ENCODE measurements around the gene LINC00305.

Gene LINC00305

GRCh38 chr18:64131314-64131713, 17.6 kb downstream of the LINC00305 start:
- Histone ChIP-seq H3K9ac (ENCODE audit: low read length) (no peak overlapping the region), H4K20me1 (ENCODE audit: low read depth, low read length) (no peaks in the 10 kb centered on the region), H3K36me3 (ENCODE audit: low read length) (no peaks in the 10 kb centered on the region), H3K4me3 (ENCODE audit: insufficient read depth, low read length, poor library complexity, severe bottlenecking) (no peak overlapping the region), H3K27me3 (ENCODE audit: low read length) (no peaks in the 10 kb centered on the region), H3K79me2 (ENCODE audit: insufficient read depth, low read length) (no peaks in the 10 kb centered on the region), H3K9me2 (replicated peaks; ENCODE audit: insufficient read depth, low read length) (no peaks in the 10 kb centered on the region), H2AFZ (ENCODE audit: low read depth, low read length, severe bottlenecking) (no peak overlapping the region), H3F3A (ENCODE audit: insufficient read depth) (no peaks in the 10 kb centered on the region), H3K9me3 (ENCODE audit: insufficient read depth, low read length) (no peaks in the 10 kb centered on the region), H3K4me2 (ENCODE audit: low read depth, low read length, poor library complexity, severe bottlenecking) (no peak overlapping the region), H3K27ac (ENCODE audit: low read depth, low read length) (no peak overlapping the region)
- TF ChIP-seq EZH2phosphoT487 (conservative IDR thresholded peaks at IDR 0.05; ENCODE audit: low read length) (no peak), CTCF (IDR thresholded peaks at IDR 0.05; ENCODE audit: insufficient read depth, low read length, poor library complexity, severe bottlenecking) (no peak)

GRCh38 chr18:64127172-64127571, 21.7 kb downstream of the LINC00305 start:
- no peaks in the 10 kb centered on the region for H3K9me2 ChIP-seq (replicated peaks; ENCODE audit: insufficient read depth, low read length)
- H3K9ac ChIP-seq (ENCODE audit: low read length): no peak overlapping the region
- no peaks in the 10 kb centered on the region for H3K27me3 ChIP-seq (ENCODE audit: low read length)
- no peaks in the 10 kb centered on the region for H3K9me3 ChIP-seq (ENCODE audit: insufficient read depth, low read length)
- no peaks in the 10 kb centered on the region for H3K79me2 ChIP-seq (ENCODE audit: insufficient read depth, low read length)
- H2AFZ ChIP-seq (ENCODE audit: low read depth, low read length, severe bottlenecking): no peak overlapping the region
- H3K4me2 ChIP-seq (ENCODE audit: low read depth, low read length, poor library complexity, severe bottlenecking): no peak overlapping the region
- no peak overlapping the region for H3K27ac ChIP-seq (ENCODE audit: low read depth, low read length)
- no peaks in the 10 kb centered on the region for H3F3A ChIP-seq (ENCODE audit: insufficient read depth)
- no peaks in the 10 kb centered on the region for H3K36me3 ChIP-seq (ENCODE audit: low read length)
- TF ChIP-seq CTCF (IDR thresholded peaks at IDR 0.05; ENCODE audit: insufficient read depth, low read length, poor library complexity, severe bottlenecking): no peak
- TF ChIP-seq EZH2phosphoT487 (conservative IDR thresholded peaks at IDR 0.05; ENCODE audit: low read length): no peak
- no peak overlapping the region for H3K4me3 ChIP-seq (ENCODE audit: insufficient read depth, low read length, poor library complexity, severe bottlenecking)
- no peaks in the 10 kb centered on the region for H4K20me1 ChIP-seq (ENCODE audit: low read depth, low read length)

GRCh38 chr18:64119916-64120315, 29.0 kb downstream of the LINC00305 start:
- Histone ChIP-seq H4K20me1 (ENCODE audit: low read depth, low read length) (no peaks in the 10 kb centered on the region), H3K27ac (ENCODE audit: low read depth, low read length) (no peak overlapping the region), H3K9me2 (replicated peaks; ENCODE audit: insufficient read depth, low read length) (no peaks in the 10 kb centered on the region), H3K9me3 (ENCODE audit: insufficient read depth, low read length) (no peaks in the 10 kb centered on the region), H3K79me2 (ENCODE audit: insufficient read depth, low read length) (no peaks in the 10 kb centered on the region), H3K36me3 (ENCODE audit: low read length) (no peaks in the 10 kb centered on the region), H2AFZ (ENCODE audit: low read depth, low read length, severe bottlenecking) (no peak overlapping the region), H3K4me3 (ENCODE audit: insufficient read depth, low read length, poor library complexity, severe bottlenecking) (no peak overlapping the region), H3F3A (ENCODE audit: insufficient read depth) (no peaks in the 10 kb centered on the region), H3K4me2 (ENCODE audit: low read depth, low read length, poor library complexity, severe bottlenecking) (no peak overlapping the region), H3K27me3 (ENCODE audit: low read length) (no peaks in the 10 kb centered on the region), H3K9ac (ENCODE audit: low read length) (no peak overlapping the region)
- no peak for TF ChIP-seq CTCF (IDR thresholded peaks at IDR 0.05; ENCODE audit: insufficient read depth, low read length, poor library complexity, severe bottlenecking)

- H3K4me2 ChIP-seq (ENCODE audit: low read depth, low read length, poor library complexity, severe bottlenecking): no peak overlapping the region
- no peaks in the 10 kb centered on the region for H3K9me3 ChIP-seq (ENCODE audit: insufficient read depth, low read length)
- no peaks in the 10 kb centered on the region for H3K79me2 ChIP-seq (ENCODE audit: insufficient read depth, low read length)
- H2AFZ ChIP-seq (ENCODE audit: low read depth, low read length, severe bottlenecking): no peak overlapping the region
- no peaks in the 10 kb centered on the region for H3K27me3 ChIP-seq (ENCODE audit: low read length)
- H3K4me3 ChIP-seq (ENCODE audit: insufficient read depth, low read length, poor library complexity, severe bottlenecking): no peak overlapping the region
- H3K36me3 ChIP-seq (ENCODE audit: low read length): no peaks in the 10 kb centered on the region
- H3F3A ChIP-seq (ENCODE audit: insufficient read depth): no peaks in the 10 kb centered on the region
- no peak for TF ChIP-seq EZH2phosphoT487 (conservative IDR thresholded peaks at IDR 0.05; ENCODE audit: low read length)
- TF ChIP-seq CTCF (IDR thresholded peaks at IDR 0.05; ENCODE audit: insufficient read depth, low read length, poor library complexity, severe bottlenecking): no peak
- no peaks in the 10 kb centered on the region for H3K9me2 ChIP-seq (replicated peaks; ENCODE audit: insufficient read depth, low read length)
- no peak overlapping the region for H3K27ac ChIP-seq (ENCODE audit: low read depth, low read length)
- H3K9ac ChIP-seq (ENCODE audit: low read length): no peak overlapping the region
- H4K20me1 ChIP-seq (ENCODE audit: low read depth, low read length): no peaks in the 10 kb centered on the region
Measured at GRCh38 chr18:64118406-64118805, 30.5 kb downstream of the LINC00305 start.

All from SU-DHL-6 (cell line).